Keratinocyte (primary cell): ENCODE data around the gene MYH13.

ENCODE experiments used
- CTCF ChIP-seq, 3 experiments: IDR thresholded peaks in 1 of 3; conservative IDR thresholded peaks in 1 of 3; optimal IDR thresholded peaks in 1 of 3; 2 replicates in 2 of 3; 3 replicates in 1 of 3; pipeline versions ENCODE3 to v1.5.1; 2011; ENCODE audit warnings: low read length in 3 of 3, mild to moderate bottlenecking in 3 of 3, moderate library complexity in 2 of 3, control low read depth in 1 of 3, inconsistent platforms in 1 of 3; ENCODE audit not compliant: insufficient read depth in 2 of 3; ENCODE audit errors: extremely low read depth in 1 of 3
- EZH2 ChIP-seq: IDR thresholded peaks from one replicate; pipeline ENCODE4 v1.6.1; 2012; ENCODE audit warnings: inconsistent platforms, mild to moderate bottlenecking, low read length, moderate library complexity

GRCh38 chr17:10327640-10328039, 45.2 kb downstream of the MYH13 start:
- TF ChIP-seq CTCF (optimal IDR thresholded peaks at IDR 0.05 in 1 of 3, IDR thresholded peaks at IDR 0.05 in 1 of 3, conservative IDR thresholded peaks at IDR 0.05 in 1 of 3; ENCODE audit: extremely low read depth in 1 of 3, insufficient read depth in 2 of 3, low read length in 3 of 3) (peak; percentile 83 to 97 (median 96)), EZH2 (no peak)
